H9 (cell line): ENCODE measurements around the gene DEGS2. TPM values are rescaled to one million over a fixed set of nuclear protein-coding genes. Genes with fewer than 3 reads are reported as not detected.
A peak's percentile ranks its signal among the peaks of the same experiment; 100 is the strongest.

Source experiments
- DNase-seq: peaks from one replicate; pipeline ENCODE4 v3.0.0-alpha.2; 2017
- H2AFZ ChIP-seq: one replicate; pipeline ENCODE4 v1.6.1; 2013; ENCODE audit warnings: mild to moderate bottlenecking, low read length, control low read depth, moderate library complexity
- H2AK5ac ChIP-seq: 2 replicates; pipeline ENCODE4 v1.6.1; 2013; ENCODE audit warnings: low read length, control low read depth, mixed read lengths; ENCODE audit not compliant: insufficient read length
- H2BK120ac ChIP-seq: one replicate; pipeline ENCODE4 v1.6.1; 2013; ENCODE audit warnings: low read depth, mild to moderate bottlenecking, low read length, control low read depth, inconsistent platforms; ENCODE audit not compliant: poor library complexity, severe bottlenecking
- H2BK12ac ChIP-seq: 2 replicates; pipeline ENCODE4 v1.6.1; 2013; ENCODE audit warnings: low read length, control low read depth, mixed read lengths, low read depth; ENCODE audit not compliant: insufficient read length
- H2BK15ac ChIP-seq: 2 replicates; pipeline ENCODE4 v1.6.1; 2013; ENCODE audit warnings: low read depth, low read length, control low read depth
- H2BK20ac ChIP-seq: one replicate; pipeline ENCODE4 v1.6.1; 2013; ENCODE audit warnings: low read depth, mild to moderate bottlenecking, low read length, control low read depth, inconsistent platforms; ENCODE audit not compliant: poor library complexity, severe bottlenecking
- H2BK5ac ChIP-seq: 2 replicates; pipeline ENCODE4 v1.6.1; 2013; ENCODE audit warnings: low read length, control low read depth, mixed read lengths; ENCODE audit not compliant: insufficient read length
- H3K14ac ChIP-seq: 2 replicates; pipeline ENCODE4 v1.6.1; 2013; ENCODE audit warnings: low read length, control low read depth; ENCODE audit not compliant: insufficient read depth
- H3K18ac ChIP-seq: 2 replicates; pipeline ENCODE4 v1.6.1; 2013; ENCODE audit warnings: low read depth, mild to moderate bottlenecking, mixed read lengths, low read length, control low read depth; ENCODE audit not compliant: insufficient read length
- H3K23ac ChIP-seq: 2 replicates; pipeline ENCODE4 v1.6.1; 2013; ENCODE audit warnings: low read length, control low read depth, mixed read lengths, low read depth; ENCODE audit not compliant: insufficient read length
- H3K23me2 ChIP-seq: 2 replicates; pipeline ENCODE4 v1.6.1; 2013; ENCODE audit warnings: low read depth, mild to moderate bottlenecking, mixed read lengths, low read length, control low read depth; ENCODE audit not compliant: insufficient read length, poor library complexity, severe bottlenecking
- H3K27ac ChIP-seq: 2 replicates; pipeline ENCODE4 v1.5.1; 2013; ENCODE audit warnings: low read length, control low read depth, mixed read lengths, low read depth; ENCODE audit not compliant: insufficient read length
- H3K27me3 ChIP-seq: 2 replicates; pipeline ENCODE4 v1.6.1; 2013; ENCODE audit warnings: low read length, control low read depth, inconsistent platforms; ENCODE audit not compliant: insufficient read depth
- H3K4ac ChIP-seq: 2 replicates; pipeline ENCODE4 v1.6.1; 2013; ENCODE audit warnings: low read depth, mild to moderate bottlenecking, control low read depth, inconsistent platforms, low read length, moderate library complexity
- H3K4me1 ChIP-seq: 2 replicates; pipeline ENCODE4 v1.6.1; 2013; ENCODE audit warnings: low read length, control low read depth, inconsistent platforms; ENCODE audit not compliant: insufficient read depth
- H3K4me2 ChIP-seq: 2 replicates; pipeline ENCODE4 v1.6.1; 2013; ENCODE audit warnings: low read length, control low read depth, mixed read lengths; ENCODE audit not compliant: insufficient read length, insufficient read depth
- H3K56ac ChIP-seq: 2 replicates; pipeline ENCODE4 v1.6.1; 2013; ENCODE audit warnings: low read depth, mild to moderate bottlenecking, mixed read lengths, low read length, control low read depth; ENCODE audit not compliant: insufficient read length
- H3K79me1 ChIP-seq: 2 replicates; pipeline ENCODE4 v1.6.1; 2013; ENCODE audit warnings: low read depth, mild to moderate bottlenecking, moderate library complexity, low read length, control low read depth, inconsistent platforms; ENCODE audit not compliant: insufficient read depth, poor library complexity, severe bottlenecking
- H3K79me2 ChIP-seq: 2 replicates; pipeline ENCODE4 v1.6.1; 2013; ENCODE audit warnings: low read length, control low read depth, inconsistent platforms; ENCODE audit not compliant: insufficient read depth
- H3K9ac ChIP-seq: 2 replicates; pipeline ENCODE4 v1.6.1; 2013; ENCODE audit warnings: low read length, control low read depth, mixed read lengths; ENCODE audit not compliant: insufficient read length; ENCODE audit errors: extremely low read depth
- H3K9me3 ChIP-seq: one replicate; pipeline ENCODE4 v1.6.1; 2013; ENCODE audit warnings: low read depth, low read length, inconsistent platforms; ENCODE audit not compliant: control insufficient read depth
- H3T11ph ChIP-seq: one replicate; pipeline ENCODE4 v1.6.1; 2013; ENCODE audit warnings: mild to moderate bottlenecking, low read length, control low read depth, inconsistent platforms
- H4K20me1 ChIP-seq: one replicate; pipeline ENCODE4 v1.6.1; 2013; ENCODE audit not compliant: control insufficient read depth, insufficient read length, insufficient read depth
- H4K5ac ChIP-seq: 2 replicates; pipeline ENCODE4 v1.6.1; 2013; ENCODE audit warnings: low read depth, mild to moderate bottlenecking, mixed read lengths, low read length, control low read depth; ENCODE audit not compliant: insufficient read length
- H4K8ac ChIP-seq: replicated peaks from 2 replicates; pipeline ENCODE4 v1.6.1; 2013; ENCODE audit warnings: low read length, control low read depth, mixed read lengths, low read depth; ENCODE audit not compliant: insufficient read length
- H4K91ac ChIP-seq: 2 replicates; pipeline ENCODE4 v1.6.1; 2013; ENCODE audit warnings: low read depth, mild to moderate bottlenecking, moderate library complexity, mixed read lengths, low read length, control low read depth; ENCODE audit not compliant: insufficient read length
- H3K27ac Mint-ChIP-seq, 3 experiments: 2 replicates in 2 of 3; 3 replicates in 1 of 3; pipeline ENCODE4 v1.8.0; 2020 to 2021; ENCODE audit warnings: mixed read lengths in 3 of 3, mild to moderate bottlenecking in 1 of 3, moderate library complexity in 1 of 3
- H3K27me3 Mint-ChIP-seq: 2 replicates; pipeline ENCODE4 v1.8.0; 2021; ENCODE audit warnings: low read depth, mild to moderate bottlenecking, moderate library complexity, mixed read lengths
- H3K36me3 Mint-ChIP-seq, 3 experiments: 2 replicates in 2 of 3; 3 replicates in 1 of 3; pipeline ENCODE4 v1.8.0; 2020 to 2021; ENCODE audit warnings: low read depth in 3 of 3, mixed read lengths in 3 of 3; ENCODE audit not compliant: insufficient read depth in 1 of 3
- H3K4me1 Mint-ChIP-seq, 2 experiments: 2 replicates each; pipeline ENCODE4 v1.8.0; 2020; ENCODE audit warnings: mixed read lengths in 2 of 2
- H3K4me3 Mint-ChIP-seq, 2 experiments: 2 replicates in 1 of 2; 3 replicates in 1 of 2; pipeline ENCODE4 v1.8.0; 2020 to 2021; ENCODE audit warnings: mild to moderate bottlenecking in 2 of 2, mixed read lengths in 2 of 2, moderate library complexity in 1 of 2
- H3K9me3 Mint-ChIP-seq, 2 experiments: 2 replicates in 1 of 2; 3 replicates in 1 of 2; pipeline ENCODE4 v1.8.0; 2020; ENCODE audit warnings: mild to moderate bottlenecking in 2 of 2, mixed read lengths in 2 of 2, moderate library complexity in 1 of 2
- WGBS: extraction: QIAGEN DNeasy Blood & Tissue Kit; methylation state at CpG from one replicate; pipeline ENCODE4 v1.1.7; 2013; ENCODE audit warnings: missing lambda C conversion rate, low lambda C conversion rate, mixed read lengths; ENCODE audit not compliant: insufficient read length; ENCODE audit errors: extremely low coverage; 5-methylcytosine and 5-hydroxymethylcytosine counted together
- total RNA-seq: library from RNA; stranded (reverse); gene quantifications from 2 replicates; pipeline ENCODE4 v1.2.1, GENCODE V29; 2021
- TF ChIP-seq, protein P1 (sequence below): fragments of 200-600 bp; sonication (generic); conservative IDR thresholded peaks from 3 replicates; pipeline ENCODE4 v1.8.0; 2021; ENCODE audit warnings: antibody characterized with exemption, mild to moderate bottlenecking

DEGS2 gene
- total RNA-seq, 1 experiment from 2014 or later, result 0.72 TPM

DNA sequence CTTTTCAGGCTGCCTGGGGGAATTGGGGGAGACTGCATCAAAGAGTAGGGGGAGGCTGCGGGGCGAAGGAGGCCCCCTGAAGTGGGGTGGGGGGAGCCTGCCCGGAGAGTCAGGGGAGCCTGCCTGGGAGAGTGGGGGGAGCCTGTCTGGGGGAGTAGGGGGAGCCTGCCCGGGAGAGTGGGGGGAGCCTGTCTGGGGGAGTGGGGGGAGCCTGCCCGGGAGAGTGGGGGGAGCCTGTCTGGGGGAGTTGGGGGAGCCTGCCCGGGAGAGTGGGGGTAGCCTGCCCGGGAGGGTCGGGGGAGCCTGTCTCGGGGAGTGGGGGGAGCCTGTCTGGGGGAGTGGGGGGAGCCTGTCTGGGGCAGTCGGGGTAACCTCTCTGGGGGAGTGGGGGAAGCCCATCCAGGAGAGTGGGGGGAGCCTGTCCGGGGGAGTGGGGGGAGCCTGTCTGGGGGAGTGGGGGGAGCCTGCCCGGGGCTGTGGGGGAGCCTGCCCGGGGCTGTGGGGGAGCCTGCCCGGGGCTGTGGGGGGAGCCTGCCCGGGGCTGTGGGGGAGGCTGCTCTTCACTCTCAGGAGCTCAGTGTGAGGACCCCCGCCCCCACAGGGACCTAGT is 6.5 kb upstream of the DEGS2 start:
- no peak overlapping the region for H3K23ac ChIP-seq
- WGBS, result no CpG with 5 or more reads among the region's 16 CpGs
- no peak overlapping the region; the same call in 1 of the 2 replicates for H2BK15ac ChIP-seq
- no peaks in the 10 kb centered on the region for H3K79me1 ChIP-seq
- no peak overlapping the region for H2AK5ac ChIP-seq
- H3K23me2 ChIP-seq, result peaks cover 3% of the 10 kb centered on the region
- Mint-ChIP-seq H3K36me3 (no peaks in the 10 kb centered on the region; a peak in 1 of 7 replicates), H3K9me3 (peaks cover 0 to 2% of the 10 kb centered on the region in 2 experiments; a peak in 2 of 5 replicates), H3K4me3 (no peak overlapping the region), H3K4me1 (peaks cover 3 to 11% of the 10 kb centered on the region in 2 experiments; a peak in 3 of 4 replicates), H3K27me3 (peaks cover 22% of the 10 kb centered on the region), H3K27ac (no peak overlapping the region)
- H3K9me3 ChIP-seq, result no peaks in the 10 kb centered on the region
- H3K79me2 ChIP-seq, result no peaks in the 10 kb centered on the region; the same call in 1 of the 2 replicates
- no peak overlapping the region for H4K91ac ChIP-seq
- no peak overlapping the region for H3K27ac ChIP-seq
- no peak overlapping the region for H3K56ac ChIP-seq
- no peaks in the 10 kb centered on the region; the same call in 1 of the 2 replicates for H3K4me1 ChIP-seq
- H2BK12ac ChIP-seq, result no peak overlapping the region
- no peak overlapping the region for H3T11ph ChIP-seq
- TF ChIP-seq, protein P1, sequence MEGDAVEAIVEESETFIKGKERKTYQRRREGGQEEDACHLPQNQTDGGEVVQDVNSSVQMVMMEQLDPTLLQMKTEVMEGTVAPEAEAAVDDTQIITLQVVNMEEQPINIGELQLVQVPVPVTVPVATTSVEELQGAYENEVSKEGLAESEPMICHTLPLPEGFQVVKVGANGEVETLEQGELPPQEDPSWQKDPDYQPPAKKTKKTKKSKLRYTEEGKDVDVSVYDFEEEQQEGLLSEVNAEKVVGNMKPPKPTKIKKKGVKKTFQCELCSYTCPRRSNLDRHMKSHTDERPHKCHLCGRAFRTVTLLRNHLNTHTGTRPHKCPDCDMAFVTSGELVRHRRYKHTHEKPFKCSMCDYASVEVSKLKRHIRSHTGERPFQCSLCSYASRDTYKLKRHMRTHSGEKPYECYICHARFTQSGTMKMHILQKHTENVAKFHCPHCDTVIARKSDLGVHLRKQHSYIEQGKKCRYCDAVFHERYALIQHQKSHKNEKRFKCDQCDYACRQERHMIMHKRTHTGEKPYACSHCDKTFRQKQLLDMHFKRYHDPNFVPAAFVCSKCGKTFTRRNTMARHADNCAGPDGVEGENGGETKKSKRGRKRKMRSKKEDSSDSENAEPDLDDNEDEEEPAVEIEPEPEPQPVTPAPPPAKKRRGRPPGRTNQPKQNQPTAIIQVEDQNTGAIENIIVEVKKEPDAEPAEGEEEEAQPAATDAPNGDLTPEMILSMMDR, result no peak
- H3K4me2 ChIP-seq, result peak overlapping the region; percentile 43
- H3K14ac ChIP-seq, result no peak overlapping the region; the same call in 1 of the 2 replicates
- no peak overlapping the region for H4K8ac ChIP-seq
- no peak overlapping the region for H2BK20ac ChIP-seq
- H4K5ac ChIP-seq, result no peak overlapping the region
- no peak for DNase-seq
- H4K20me1 ChIP-seq, result no peaks in the 10 kb centered on the region
- H3K27me3 ChIP-seq, result peaks cover 3% of the 10 kb centered on the region; the same call in 1 of the 2 replicates
- no peak overlapping the region for H2AFZ ChIP-seq
- no peak overlapping the region for H2BK5ac ChIP-seq
- no peak overlapping the region for H3K9ac ChIP-seq
- H3K4ac ChIP-seq, result no peak overlapping the region
- H2BK120ac ChIP-seq, result no peak overlapping the region
- H3K18ac ChIP-seq, result no peak overlapping the region
